ENCODE measurements around the gene FAM83B. TPM values are rescaled to one million over a fixed set of nuclear protein-coding genes. Genes with fewer than 3 reads are reported as not detected.

FAM83B gene
- total and polyA plus RNA-seq, 8 donors = 0.46 to 7.3 (median 1.6) TPM

DNA sequence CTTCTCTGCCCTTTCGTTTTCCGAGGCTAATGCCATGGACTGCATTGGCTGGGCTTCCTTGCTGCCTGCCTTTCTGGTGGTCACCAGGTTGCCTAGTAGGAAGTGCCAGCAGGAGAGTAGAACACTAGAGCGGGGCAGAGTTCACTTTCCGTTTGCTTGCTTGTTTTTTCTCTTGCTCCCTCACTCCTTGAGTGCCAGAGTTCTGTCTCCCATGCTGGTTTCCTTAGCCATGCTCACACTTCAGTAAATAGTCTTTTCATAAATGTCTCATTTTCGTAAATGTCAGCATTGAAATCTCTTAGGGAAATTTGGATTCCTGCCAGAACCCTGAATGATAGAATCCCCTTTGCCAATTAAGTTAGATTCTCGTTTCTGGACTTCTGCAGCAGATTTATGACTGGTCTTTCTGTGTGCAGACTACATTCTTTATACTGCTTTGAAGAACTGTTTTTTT, 63.9 kb downstream of the FAM83B start:
- H3K27ac ChIP-seq = no peak overlapping the region
- no peaks in the 10 kb centered on the region for H3K36me3 ChIP-seq
- DNase-seq = no peak
- no peak for FAIRE-seq
- H3K27me3 ChIP-seq = no peaks in the 10 kb centered on the region
- TF ChIP-seq, protein P1, sequence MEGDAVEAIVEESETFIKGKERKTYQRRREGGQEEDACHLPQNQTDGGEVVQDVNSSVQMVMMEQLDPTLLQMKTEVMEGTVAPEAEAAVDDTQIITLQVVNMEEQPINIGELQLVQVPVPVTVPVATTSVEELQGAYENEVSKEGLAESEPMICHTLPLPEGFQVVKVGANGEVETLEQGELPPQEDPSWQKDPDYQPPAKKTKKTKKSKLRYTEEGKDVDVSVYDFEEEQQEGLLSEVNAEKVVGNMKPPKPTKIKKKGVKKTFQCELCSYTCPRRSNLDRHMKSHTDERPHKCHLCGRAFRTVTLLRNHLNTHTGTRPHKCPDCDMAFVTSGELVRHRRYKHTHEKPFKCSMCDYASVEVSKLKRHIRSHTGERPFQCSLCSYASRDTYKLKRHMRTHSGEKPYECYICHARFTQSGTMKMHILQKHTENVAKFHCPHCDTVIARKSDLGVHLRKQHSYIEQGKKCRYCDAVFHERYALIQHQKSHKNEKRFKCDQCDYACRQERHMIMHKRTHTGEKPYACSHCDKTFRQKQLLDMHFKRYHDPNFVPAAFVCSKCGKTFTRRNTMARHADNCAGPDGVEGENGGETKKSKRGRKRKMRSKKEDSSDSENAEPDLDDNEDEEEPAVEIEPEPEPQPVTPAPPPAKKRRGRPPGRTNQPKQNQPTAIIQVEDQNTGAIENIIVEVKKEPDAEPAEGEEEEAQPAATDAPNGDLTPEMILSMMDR (IDR thresholded peaks at IDR 0.05) = no peak
- peak in 2 of 4 donors; percentile 22 to 56 for ATAC-seq
- no peak overlapping the region for H3K4me3 ChIP-seq
- 71 to 72% methylated on average over 6 of the region's 6 CpGs for WGBS, 2 donors
- H3K9me3 ChIP-seq = no peaks in the 10 kb centered on the region
- peaks cover 0 to 3% (median 0%) of the 10 kb centered on the region in 3 donors for H3K4me1 ChIP-seq
- intact Hi-C loops (cut with DNase I) = no loop called here

DNA sequence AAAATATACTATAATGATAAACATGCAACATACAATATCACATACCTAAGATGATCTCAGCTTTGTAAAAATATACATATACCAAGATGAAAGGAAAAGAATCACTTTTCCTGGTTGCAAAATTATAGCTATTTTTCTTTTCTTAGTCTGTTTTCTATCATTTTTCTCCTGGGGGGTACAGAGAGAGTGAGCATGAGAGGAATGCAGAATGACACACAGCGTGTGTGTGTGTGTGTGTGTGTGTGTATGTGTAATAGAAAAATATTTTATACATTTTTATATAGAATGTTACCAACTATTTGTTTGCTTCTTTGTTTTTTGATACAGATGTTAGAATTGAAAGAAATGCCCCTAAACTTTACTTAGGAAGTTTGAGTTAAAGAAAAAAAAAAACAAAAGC, 64.3 kb downstream of the FAM83B start:
- H3K9me3 ChIP-seq = no peaks in the 10 kb centered on the region
- DNase-seq (no peak), FAIRE-seq (no peak), ATAC-seq (no peak)
- TF ChIP-seq, protein P1 (IDR thresholded peaks at IDR 0.05) = no peak
- intact Hi-C loops (cut with DNase I) = no loop called here
- H3K4me1 ChIP-seq = peaks cover 0 to 3% (median 0%) of the 10 kb centered on the region in 3 donors
- 79 to 83% methylated on average over 1 of the region's 1 CpG for WGBS, 2 donors
- no peak overlapping the region for H3K27ac ChIP-seq
- H3K36me3 ChIP-seq = no peaks in the 10 kb centered on the region
- no peak overlapping the region for H3K4me3 ChIP-seq
- H3K27me3 ChIP-seq = no peaks in the 10 kb centered on the region

DNA sequence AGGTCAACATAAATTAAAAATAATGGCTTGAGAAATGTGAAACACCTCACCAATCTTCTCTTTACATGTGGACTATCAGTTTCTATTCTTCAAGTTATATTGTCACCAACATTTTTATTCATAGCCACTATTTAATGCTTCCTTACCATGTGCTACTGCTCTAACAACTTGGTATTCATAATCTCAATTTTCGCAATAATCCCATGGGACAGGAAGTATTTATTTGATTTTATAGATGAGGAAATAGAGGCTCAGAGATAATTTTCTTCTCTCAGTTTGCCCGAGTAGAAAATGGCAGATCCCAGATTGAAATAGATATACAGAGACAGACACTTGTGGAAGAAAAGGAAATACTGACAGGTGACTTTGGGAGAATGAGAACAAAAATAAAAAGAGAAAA, 66.6 kb downstream of the FAM83B start:
- Histone ChIP-seq H3K36me3 (no peaks in the 10 kb centered on the region), H3K27ac (no peak overlapping the region), H3K9me3 (no peaks in the 10 kb centered on the region), H3K4me3 (no peak overlapping the region), H3K4me1 (no peaks in the 10 kb centered on the region), H3K27me3 (no peaks in the 10 kb centered on the region)
- DNase-seq = no peak
- TF ChIP-seq, protein P1 (IDR thresholded peaks at IDR 0.05) = no peak
- ATAC-seq = no peak
- FAIRE-seq = no peak
- 77 to 85% methylated on average over 2 of the region's 2 CpGs for WGBS, 2 donors
- intact Hi-C loops (cut with DNase I) = no loop called here

DNA sequence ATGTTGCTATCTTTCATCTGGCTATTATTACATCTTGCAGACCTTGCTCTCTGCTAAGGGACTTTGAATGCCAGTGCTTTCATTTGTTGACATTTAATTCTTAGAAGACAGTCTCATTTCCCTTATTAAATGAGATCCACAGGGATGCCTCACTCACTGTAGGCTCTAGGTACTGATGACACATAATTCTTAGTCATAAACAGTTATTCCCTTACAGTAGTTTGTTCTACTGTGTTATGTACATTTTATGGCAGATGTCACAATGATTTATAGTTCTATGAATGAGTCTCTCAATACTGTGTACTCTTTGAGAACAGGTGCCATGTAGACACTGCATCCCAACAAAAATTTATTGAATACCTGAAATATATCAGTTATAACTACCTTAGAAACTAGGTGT, 70.3 kb downstream of the FAM83B start:
- no peaks in the 10 kb centered on the region for H3K9me3 ChIP-seq
- TF ChIP-seq, protein P1 (IDR thresholded peaks at IDR 0.05) = no peak
- no peaks in the 10 kb centered on the region for H3K4me1 ChIP-seq
- H3K4me3 ChIP-seq = no peak overlapping the region
- intact Hi-C loops (cut with DNase I) = no loop called here
- H3K36me3 ChIP-seq = no peaks in the 10 kb centered on the region
- DNase-seq (no peak), ATAC-seq (no peak), FAIRE-seq (no peak)
- H3K27ac ChIP-seq = no peak overlapping the region
- H3K27me3 ChIP-seq = no peaks in the 10 kb centered on the region

DNA sequence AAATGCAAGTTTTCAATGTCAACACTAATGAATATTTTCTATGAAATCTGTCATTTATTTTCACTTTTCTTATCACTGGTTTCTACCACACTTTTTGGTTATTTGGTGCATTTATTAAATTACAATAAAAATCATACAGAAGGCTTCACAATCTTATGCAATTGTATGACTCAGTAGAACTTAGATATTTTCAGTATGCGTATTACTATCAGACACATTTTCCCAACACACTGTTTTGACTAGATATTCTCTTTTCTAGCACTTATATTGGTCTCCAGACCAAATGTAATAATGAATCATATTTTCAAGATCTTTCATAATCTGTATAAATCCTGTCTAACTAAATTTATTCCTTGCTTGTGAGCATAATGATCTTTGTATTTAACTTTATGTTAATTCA, 74.1 kb downstream of the FAM83B start:
- no peaks in the 10 kb centered on the region for H3K27me3 ChIP-seq
- WGBS, 2 donors = 97 to 100% methylated on average over 1 of the region's 1 CpG
- no peak overlapping the region for H3K27ac ChIP-seq
- H3K4me1 ChIP-seq = no peaks in the 10 kb centered on the region
- no peaks in the 10 kb centered on the region for H3K9me3 ChIP-seq
- ATAC-seq = no peak
- no peaks in the 10 kb centered on the region for H3K36me3 ChIP-seq
- intact Hi-C loops (cut with DNase I) = no loop called here
- TF ChIP-seq, protein P1 (IDR thresholded peaks at IDR 0.05) = no peak
- FAIRE-seq = no peak
- H3K4me3 ChIP-seq = no peak overlapping the region
- no peak for DNase-seq
